Nephron progenitor cell (in vitro differentiated cells): ENCODE data around the gene KRTAP25-1.

Experiments used
- DNase-seq: peaks from one replicate; pipeline ENCODE4 v3.0.0; 2021
- H3K27ac Mint-ChIP-seq: 2 replicates; pipeline ENCODE4 v1.8.0; 2021; ENCODE audit warnings: mild to moderate bottlenecking, moderate library complexity, mixed read lengths
- H3K27me3 Mint-ChIP-seq: 2 replicates; pipeline ENCODE4 v1.8.0; 2021; ENCODE audit warnings: mild to moderate bottlenecking, low read depth, mixed read lengths; ENCODE audit not compliant: poor library complexity
- H3K36me3 Mint-ChIP-seq: 2 replicates; pipeline ENCODE4 v1.8.0; 2021; ENCODE audit warnings: low read depth, mixed read lengths
- H3K4me1 Mint-ChIP-seq: 2 replicates; pipeline ENCODE4 v1.8.0; 2021; ENCODE audit warnings: mixed read lengths
- H3K4me3 Mint-ChIP-seq: 2 replicates; pipeline ENCODE4 v1.8.0; 2021; ENCODE audit warnings: mild to moderate bottlenecking, moderate library complexity, mixed read lengths
- H3K9me3 Mint-ChIP-seq: 2 replicates; pipeline ENCODE4 v1.8.0; 2021; ENCODE audit warnings: mild to moderate bottlenecking, moderate library complexity, mixed read lengths
- CTCF ChIP-seq: fragments of 200-600 bp; sonication (generic); IDR thresholded peaks from 2 replicates; pipeline ENCODE4 v1.5.0; 2021; ENCODE audit warnings: antibody characterized with exemption

The KRTAP25-1 gene, protein sequence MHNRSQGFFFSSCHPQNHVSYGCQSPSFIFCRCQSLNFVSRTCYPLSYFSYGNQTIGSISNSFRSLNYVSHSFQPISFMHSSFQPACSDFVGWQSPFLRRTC

GRCh38 chr21:30289215-30289614, at the start of gene KRTAP25-1:
KRTAP25-1 (minus strand) TSS chr21:30289514; CDS start chr21:30289490, 24 bp downstream.
- DNase-seq: no peak
- TF ChIP-seq CTCF: no peak
- peaks cover 8% of the 10 kb centered on the region for H3K27me3 Mint-ChIP-seq
- no peak within 1 kb of the TSS for H3K4me3 Mint-ChIP-seq
- no peaks in the 10 kb centered on the region for H3K4me1 Mint-ChIP-seq
- H3K9me3 Mint-ChIP-seq: no peaks in the 10 kb centered on the region
- H3K27ac Mint-ChIP-seq: no peak within 1 kb of the TSS
- H3K36me3 Mint-ChIP-seq: no peaks in the 10 kb centered on the region

DNA sequence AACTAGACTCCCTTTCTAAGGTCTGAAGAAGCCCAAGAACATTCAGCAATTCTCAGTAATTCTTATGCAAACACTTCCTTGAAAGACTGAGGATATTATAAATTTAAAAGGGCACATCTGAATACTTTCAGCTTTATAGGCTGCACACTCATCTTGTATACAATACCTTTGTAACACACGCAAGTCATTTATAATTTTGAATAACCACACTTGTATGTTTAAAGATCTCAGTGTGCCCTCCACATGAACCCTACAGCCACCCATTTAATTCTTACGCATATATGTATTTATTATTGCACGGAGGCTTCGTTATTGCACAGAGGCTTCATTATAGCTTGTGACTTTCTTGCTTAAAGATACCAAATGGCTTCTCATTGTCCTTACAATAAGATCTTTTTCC, 49.4 kb upstream of the KRTAP25-1 start:
- no peak for DNase-seq
- no peak for TF ChIP-seq CTCF
- no peak overlapping the region for H3K27ac Mint-ChIP-seq
- H3K9me3 Mint-ChIP-seq: no peaks in the 10 kb centered on the region
- peaks cover under 1% of the 10 kb centered on the region for H3K27me3 Mint-ChIP-seq
- H3K4me3 Mint-ChIP-seq: no peak overlapping the region
- no peaks in the 10 kb centered on the region for H3K36me3 Mint-ChIP-seq
- peaks cover 5% of the 10 kb centered on the region for H3K4me1 Mint-ChIP-seq

- DNase-seq: no peak
- Mint-ChIP-seq H3K27me3 (peaks cover 3% of the 10 kb centered on the region), H3K27ac (no peak overlapping the region), H3K36me3 (no peaks in the 10 kb centered on the region), H3K4me3 (no peak overlapping the region), H3K4me1 (peaks cover 5% of the 10 kb centered on the region), H3K9me3 (no peaks in the 10 kb centered on the region)
- TF ChIP-seq CTCF: no peak
Measured at GRCh38 chr21:30337772-30338171, 48.5 kb upstream of the KRTAP25-1 start.

DNA sequence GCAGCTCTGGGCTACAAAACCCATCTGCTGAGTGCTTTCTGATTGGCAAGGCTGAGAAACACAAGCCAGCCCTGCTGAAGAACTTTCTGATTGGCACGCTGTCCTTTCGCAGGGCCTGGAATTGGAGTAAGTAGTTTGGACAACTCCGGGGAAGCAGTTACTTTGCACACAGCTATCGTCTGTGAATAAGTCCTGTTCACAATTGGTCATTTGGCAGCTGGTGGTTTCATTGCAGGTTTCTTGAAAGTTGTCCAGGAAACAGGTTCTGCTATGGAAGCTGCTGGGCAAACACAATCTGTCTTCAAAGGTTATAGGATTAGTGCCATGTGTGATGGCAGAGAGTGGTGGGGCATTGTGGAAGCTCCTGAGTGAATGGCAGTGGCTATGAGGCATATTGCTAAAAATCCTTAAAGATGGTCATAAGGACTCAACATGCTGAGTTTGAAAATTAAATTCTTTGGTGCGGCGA, 48.0 kb upstream of the KRTAP25-1 start, which contains the start of gene KRTAP27-1:
Gene KRTAP27-1 (minus strand): TSS at position 419 of the 469 bp plus-strand sequence. CDS start 26 bp downstream, at position 393.
- H3K9me3 Mint-ChIP-seq: no peaks in the 10 kb centered on the region
- no peak within 1 kb of the TSS for H3K27ac Mint-ChIP-seq

DNA sequence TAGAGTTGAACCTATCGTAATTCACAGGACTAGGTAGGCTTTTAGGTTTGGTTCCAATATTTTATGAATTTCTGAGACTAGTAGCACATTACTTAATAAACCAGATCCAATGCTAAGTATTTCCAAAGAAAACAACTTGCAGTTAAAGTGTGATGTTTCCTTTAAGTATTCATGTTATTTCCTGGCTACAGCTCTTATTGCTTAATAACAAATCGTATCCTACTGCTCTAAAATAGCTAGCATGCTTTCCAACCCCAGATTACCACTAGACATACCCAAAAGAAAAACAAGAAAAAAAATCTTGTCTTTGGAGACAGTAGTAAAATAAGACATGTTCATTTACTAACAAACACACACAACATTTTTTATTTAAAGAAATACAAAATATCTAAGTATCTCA, 47.3 kb upstream of the KRTAP25-1 start:
- H3K4me1 Mint-ChIP-seq: peaks cover 5% of the 10 kb centered on the region
- H3K9me3 Mint-ChIP-seq: no peaks in the 10 kb centered on the region
- H3K27ac Mint-ChIP-seq: no peak overlapping the region
- no peak for DNase-seq
- no peaks in the 10 kb centered on the region for H3K36me3 Mint-ChIP-seq
- H3K4me3 Mint-ChIP-seq: no peak overlapping the region
- peaks cover 3% of the 10 kb centered on the region for H3K27me3 Mint-ChIP-seq
- no peak for TF ChIP-seq CTCF

More for the DNA sequence above, 48.0 kb upstream of the KRTAP25-1 start, which contains the start of gene KRTAP27-1:
- peaks cover 3% of the 10 kb centered on the region for H3K27me3 Mint-ChIP-seq
- H3K4me1 Mint-ChIP-seq: peaks cover 5% of the 10 kb centered on the region
- no peaks in the 10 kb centered on the region for H3K36me3 Mint-ChIP-seq
- TF ChIP-seq CTCF: no peak
- DNase-seq: no peak
- H3K4me3 Mint-ChIP-seq: no peak within 1 kb of the TSS

DNA sequence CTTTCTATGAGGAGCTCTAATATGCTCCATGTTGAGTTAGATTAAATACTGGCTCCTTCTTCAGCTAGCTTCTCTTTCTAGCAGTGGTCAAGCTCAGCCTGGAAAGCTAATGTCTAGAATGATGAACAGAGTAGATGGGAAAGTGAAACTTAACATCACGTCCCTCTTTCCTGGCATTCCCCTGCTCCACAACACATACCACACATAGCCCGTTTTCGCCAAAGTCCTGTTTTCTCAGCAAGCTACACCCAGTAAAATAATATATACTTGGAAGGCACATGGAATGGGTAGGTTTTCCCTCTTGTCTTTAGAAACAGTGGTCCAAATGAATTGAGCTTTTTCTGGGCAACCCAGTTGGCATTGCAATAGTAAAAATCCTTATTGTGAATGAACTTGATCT, 44.4 kb upstream of the KRTAP25-1 start:
- DNase-seq: no peak
- Mint-ChIP-seq H3K4me1 (no peaks in the 10 kb centered on the region), H3K36me3 (no peaks in the 10 kb centered on the region), H3K27ac (no peak overlapping the region), H3K4me3 (no peak overlapping the region), H3K27me3 (peaks cover 3% of the 10 kb centered on the region), H3K9me3 (no peaks in the 10 kb centered on the region)
- no peak for TF ChIP-seq CTCF
